Hematopoietic multipotent progenitor cell (in vitro differentiated cells): ENCODE results near the gene SLC13A3. TPM values are rescaled to one million over a fixed set of nuclear protein-coding genes. Genes with fewer than 3 reads are reported as not detected.
"Not testable (repeated sequence)": the region's sequence is repeated elsewhere in the genome, so short reads cannot be mapped to it uniquely, and the experiment has no call there.

Experiments
- DNase-seq, 3 donors: peaks; one replicate each; pipeline ENCODE4 v3.0.0-alpha.2; 2011 to 2015; ENCODE audit warnings: low read depth in 2 of 3, low spot score in 2 of 3
- total RNA-seq: library from RNA; depleted of rRNA; stranded (reverse); fragments of >200 nt; gene quantifications from one replicate; pipeline ENCODE4 v1.2.3, GENCODE V29; 2012

Gene SLC13A3
- total RNA-seq, 1 donor, result under 0.01 TPM

- no peak for DNase-seq
Observed at GRCh38 chr20:46682063-46682821, 31.0 kb upstream of the SLC13A3 start.

- DNase-seq, result peak; percentile 41 to 84 (median 61)
Observed at GRCh38 chr20:46681032-46681854, 30.0 kb upstream of the SLC13A3 start.

- DNase-seq, result no peak
Observed at GRCh38 chr20:46680684-46681031, 29.4 kb upstream of the SLC13A3 start.

GRCh38 chr20:46678516-46678915 is 27.3 kb upstream of the SLC13A3 start:
- DNase-seq, result no peak

- no peak for DNase-seq
Observed at GRCh38 chr20:46677608-46678007, 26.3 kb upstream of the SLC13A3 start.

- DNase-seq, result not testable (repeated sequence)
Observed at GRCh38 chr20:46676649-46677316, 25.5 kb upstream of the SLC13A3 start.

GRCh38 chr20:46674253-46675083 is 23.2 kb upstream of the SLC13A3 start:
- no peak for DNase-seq

GRCh38 chr20:46673394-46674252 is 22.4 kb upstream of the SLC13A3 start:
- DNase-seq, result no peak

- DNase-seq, result no peak
Observed at GRCh38 chr20:46672543-46673148, 21.4 kb upstream of the SLC13A3 start.

- no peak for DNase-seq
Observed at GRCh38 chr20:46671866-46672542, 20.7 kb upstream of the SLC13A3 start.

- DNase-seq, result no peak
Observed at GRCh38 chr20:46670585-46671584, 19.6 kb upstream of the SLC13A3 start.

- no peak for DNase-seq
Observed at GRCh38 chr20:46670228-46670584, 18.9 kb upstream of the SLC13A3 start.

GRCh38 chr20:46666818-46667515 is 15.7 kb upstream of the SLC13A3 start:
- no peak for DNase-seq

- DNase-seq, result no peak
Observed at GRCh38 chr20:46666306-46666705, 15.0 kb upstream of the SLC13A3 start.

GRCh38 chr20:46665602-46666001 is 14.3 kb upstream of the SLC13A3 start:
- DNase-seq, result no peak

GRCh38 chr20:46663531-46663930 is 12.3 kb upstream of the SLC13A3 start:
- DNase-seq, result no peak

GRCh38 chr20:46661659-46662058 is 10.4 kb upstream of the SLC13A3 start:
- DNase-seq, result no peak
